Hematopoietic multipotent progenitor cell treated with erythropoietin and hydrocortisone succinate and interleukin-3 and kit ligand, for 8 days (in vitro differentiated cells): ENCODE measurements around the gene SCEL.

Experiments used
- DNase-seq: peaks from one replicate; pipeline ENCODE4 v3.0.0-alpha.2; 2015

The SCEL gene

DNA sequence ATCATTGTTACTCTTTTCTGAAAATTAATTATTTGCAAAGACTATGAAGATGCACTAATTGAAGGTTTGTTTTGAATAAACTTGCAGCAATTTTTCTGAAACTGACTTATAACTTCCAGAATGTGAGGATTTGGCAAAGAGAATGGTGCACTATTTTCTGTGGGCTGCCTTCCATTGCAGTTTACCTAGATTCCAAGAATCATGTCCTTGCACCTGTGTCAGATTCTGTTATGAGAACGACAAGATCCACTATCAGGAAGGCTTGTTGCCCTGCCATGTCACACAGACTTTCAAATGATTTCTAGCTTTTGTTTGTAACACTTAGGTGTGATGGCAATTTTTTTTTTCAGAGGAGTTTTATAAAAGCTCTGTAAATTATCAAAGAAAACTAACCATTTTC is 156.4 kb downstream of the SCEL start:
- no peak for DNase-seq

DNA sequence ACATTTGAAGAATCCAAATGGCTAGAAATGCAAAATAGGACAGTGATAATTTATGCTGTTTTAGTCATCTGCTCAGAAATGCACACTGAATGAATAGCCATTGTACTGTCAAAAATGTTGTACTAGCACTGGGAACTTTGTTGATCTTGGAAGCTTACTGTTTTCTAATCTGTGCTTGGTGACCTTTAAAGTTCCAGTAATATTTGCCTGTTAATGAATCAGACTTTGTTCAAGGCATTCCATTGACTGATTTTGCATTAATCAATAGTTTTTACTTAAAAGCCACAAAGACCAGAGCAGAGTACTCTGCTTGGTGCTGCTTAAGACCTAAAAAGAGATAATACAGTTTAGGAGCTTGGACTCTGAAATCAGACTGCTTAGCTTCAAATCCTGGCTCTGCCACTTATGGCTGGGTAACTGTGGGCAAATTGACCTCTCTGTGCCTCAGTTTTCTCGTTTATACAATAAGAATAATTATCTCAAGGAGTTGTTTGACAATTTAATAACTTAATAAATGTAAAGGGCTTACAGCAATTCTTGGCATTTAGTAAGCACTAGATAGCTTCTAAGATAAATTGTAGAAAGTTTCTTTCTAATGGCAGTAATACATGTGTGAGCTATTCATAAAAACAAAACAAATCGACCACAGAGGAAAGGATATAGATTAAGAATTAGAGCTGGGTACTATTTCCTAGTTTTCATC is 157.4 kb downstream of the SCEL start:
- DNase-seq, result no peak

DNA sequence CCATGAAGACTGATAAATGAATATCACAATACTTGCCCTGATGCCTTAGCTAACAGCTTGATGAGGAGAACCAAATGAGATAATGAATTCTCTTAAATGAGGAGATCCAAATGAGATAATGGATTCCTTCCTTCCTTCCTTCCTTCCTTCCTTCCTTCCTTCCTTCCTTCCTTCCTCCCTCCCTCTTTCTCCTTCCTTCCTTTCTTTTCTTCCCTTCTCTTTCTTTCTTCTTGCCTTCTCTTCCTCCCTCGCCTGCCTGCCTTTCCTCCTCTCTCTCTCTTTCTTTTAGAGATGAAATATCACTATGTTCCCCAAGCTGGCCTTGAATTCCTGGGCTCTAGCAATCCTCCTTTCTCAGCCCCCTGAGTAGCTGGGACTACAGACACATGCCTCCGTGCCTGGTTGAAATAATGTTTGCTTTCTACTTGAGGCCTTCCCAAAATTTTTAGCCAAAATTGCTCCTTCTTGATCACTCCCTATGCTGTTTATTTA is 158.0 kb downstream of the SCEL start:
- no peak for DNase-seq
